Activated CD8-positive, alpha-beta memory T cell treated with anti-CD3 and anti-CD28 coated beads, Interleukin-2, amount 50 U/mL, for 24 hours (primary cell): ENCODE data around the gene TBC1D22A.
A peak's percentile ranks its signal among the peaks of the same experiment; 100 is the strongest.

Experiments used
- DNase-seq: peaks from one replicate; pipeline ENCODE4 v3.0.0-alpha.2; 2020; ENCODE audit errors: extremely low read depth

The TBC1D22A gene

DNA sequence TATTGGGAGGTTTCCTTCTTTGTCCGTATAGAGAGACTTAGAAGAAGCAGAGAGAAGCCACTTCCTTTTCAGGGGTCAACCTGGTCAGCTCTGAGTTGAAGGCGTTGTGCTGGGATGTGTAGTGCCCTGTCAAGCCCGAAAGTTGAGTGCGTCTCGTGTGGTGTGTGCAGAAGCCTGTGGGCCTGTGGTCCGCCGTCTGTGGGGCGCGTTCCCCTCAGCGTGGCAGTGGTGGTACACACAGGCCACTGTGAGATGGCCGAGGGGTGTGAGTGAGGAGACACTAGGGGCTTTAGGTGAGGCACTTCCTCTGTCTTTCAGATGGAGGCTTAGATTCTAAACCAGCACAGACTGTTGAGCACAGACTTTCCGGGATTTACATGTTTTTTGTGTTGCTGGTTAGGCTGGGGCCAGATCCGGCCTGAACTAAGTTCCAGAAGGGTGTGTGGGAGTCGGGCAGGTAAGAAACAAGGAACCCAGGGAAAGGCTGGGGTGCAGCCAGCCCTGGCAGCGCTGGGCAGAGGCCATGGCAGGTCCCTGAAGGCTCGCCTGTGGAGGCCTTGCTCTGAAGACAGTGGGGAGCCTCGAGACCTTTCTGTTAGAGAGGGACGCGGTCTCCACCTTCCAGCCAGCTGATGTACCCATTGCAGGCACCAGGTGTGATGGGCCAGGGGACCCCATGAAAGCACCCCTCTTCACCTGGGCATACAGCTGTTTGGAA lies 194.2 kb downstream of the TBC1D22A start:
- no peak for DNase-seq

DNA sequence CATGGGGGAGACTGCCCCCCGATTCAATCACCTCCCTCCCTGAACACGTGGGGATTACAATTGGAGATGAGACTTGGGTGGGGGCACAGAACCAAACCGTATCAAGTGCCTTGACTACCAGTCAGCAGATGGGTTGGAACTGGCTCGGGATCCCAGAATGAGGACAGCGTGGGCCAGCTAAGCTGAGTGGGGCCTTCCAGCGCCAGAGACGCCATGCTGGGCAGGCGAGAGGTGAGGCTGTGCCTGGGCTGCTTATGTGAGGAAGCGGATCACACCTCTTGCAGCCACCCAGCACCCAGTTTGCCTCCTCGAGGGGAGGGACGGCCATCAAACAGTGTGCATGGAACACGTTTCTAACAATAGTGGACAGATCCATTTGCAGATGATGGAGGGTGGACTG lies 195.1 kb downstream of the TBC1D22A start:
- DNase-seq, result no peak

DNA sequence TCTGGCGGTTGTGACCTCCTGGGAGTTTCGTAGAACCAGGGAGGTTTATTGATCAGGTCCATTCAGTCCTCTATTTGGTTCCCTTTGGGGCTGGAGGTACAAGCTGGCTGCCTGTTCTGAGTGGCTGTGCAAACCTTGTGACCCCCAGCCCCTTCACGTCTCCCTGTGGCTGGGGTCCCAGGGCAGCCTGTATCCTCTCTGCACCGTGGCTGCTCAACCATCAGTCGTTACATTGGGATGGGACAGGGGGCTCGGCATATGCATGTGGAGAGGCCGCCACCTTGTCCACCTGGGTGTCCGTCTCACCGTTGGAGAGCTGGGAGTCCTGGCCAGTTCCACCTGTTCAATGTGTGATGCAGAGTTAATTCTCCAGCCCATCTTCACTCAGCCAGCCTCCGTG lies 195.7 kb downstream of the TBC1D22A start:
- no peak for DNase-seq

DNA sequence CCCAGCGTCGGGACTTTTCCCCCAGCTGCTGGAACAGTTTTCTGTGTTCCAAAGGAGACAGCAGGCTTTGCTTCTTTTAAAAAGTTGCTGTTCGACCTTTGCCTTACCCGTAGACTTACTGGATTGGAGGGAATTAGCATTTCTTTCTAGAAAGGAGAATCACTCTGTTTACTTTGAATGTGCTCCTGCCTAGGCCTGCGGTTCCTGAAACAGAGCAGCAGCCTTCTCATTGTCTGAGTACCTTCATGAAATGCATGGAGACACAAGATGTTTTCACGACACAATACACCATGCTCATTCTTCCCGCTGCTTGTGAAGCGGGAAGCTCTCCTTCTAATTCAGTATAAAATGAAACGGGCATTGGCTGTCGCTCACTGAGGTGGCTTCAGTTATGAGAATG lies 196.2 kb downstream of the TBC1D22A start:
- DNase-seq, result no peak

DNA sequence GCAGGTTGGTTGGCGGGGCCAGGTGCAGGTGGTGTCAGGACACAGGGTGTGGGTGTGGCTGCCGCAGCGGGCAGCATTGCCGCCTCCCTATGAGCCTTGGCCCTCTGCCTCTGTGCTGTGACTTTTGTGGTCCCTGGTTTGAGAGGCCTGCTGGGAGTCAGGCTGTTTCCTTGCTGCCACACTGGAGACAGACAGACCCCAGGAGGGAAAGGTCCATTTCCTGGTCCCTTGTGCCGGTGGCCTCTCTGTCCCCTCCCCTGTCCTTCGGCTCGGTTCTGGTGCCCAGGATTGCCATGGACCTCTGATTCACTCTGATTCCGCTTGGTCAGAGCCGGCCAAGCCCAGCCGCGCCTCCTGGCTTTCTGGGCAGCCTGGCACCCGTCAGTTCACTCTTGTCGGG lies 196.9 kb downstream of the TBC1D22A start:
- DNase-seq, result no peak

DNA sequence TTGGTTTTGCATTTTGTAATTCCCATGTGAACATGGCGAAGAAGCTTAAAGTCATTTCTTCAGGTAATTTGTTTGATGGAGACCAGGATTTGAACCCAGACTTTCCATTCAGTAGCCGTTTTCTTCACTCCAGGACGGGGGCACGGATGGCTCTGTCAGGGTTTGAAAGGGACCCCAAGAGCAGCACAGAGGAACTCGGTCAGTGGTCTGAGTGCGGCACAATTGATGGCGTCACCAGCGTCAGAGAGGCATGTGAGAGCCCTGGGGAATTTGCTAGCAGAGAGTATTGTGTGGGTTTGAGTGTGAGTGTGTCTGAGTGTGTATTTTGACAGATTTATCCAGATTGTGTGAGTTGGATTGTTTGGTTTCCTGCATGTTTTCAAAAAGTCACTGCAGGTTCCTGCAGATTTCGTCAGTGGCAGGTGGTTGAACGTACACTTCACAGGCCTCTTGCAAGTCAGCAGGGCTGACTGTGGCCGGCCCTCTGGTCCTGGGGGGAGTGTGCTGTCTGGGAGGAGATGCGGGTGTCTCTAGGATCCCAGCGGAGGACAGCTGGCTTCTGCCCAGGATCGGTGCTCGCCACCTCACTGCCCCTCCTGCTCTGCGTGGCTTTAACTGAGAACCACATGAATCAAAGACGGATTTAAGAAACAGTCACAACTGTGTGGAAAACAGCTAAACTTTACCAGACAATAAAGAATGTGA lies 199.3 kb downstream of the TBC1D22A start:
- no peak for DNase-seq

DNA sequence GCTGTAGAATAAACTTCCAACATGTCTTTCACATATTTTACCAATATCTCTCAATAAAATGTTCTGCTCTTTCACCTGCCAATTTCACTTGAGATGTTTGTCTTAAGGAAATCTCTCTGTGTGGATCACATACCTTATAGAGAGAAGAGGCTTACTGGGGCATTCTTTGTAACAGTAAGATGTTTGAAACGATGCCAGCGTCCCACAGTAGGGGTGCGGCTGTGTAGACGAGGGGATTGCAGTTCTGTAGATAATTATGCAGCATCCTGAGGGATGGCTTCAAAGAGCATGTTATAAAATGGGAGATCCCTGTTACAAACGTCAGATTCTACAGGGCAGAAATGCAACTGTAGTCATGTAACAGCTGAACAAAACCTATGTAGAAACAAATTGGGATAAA lies 200.0 kb downstream of the TBC1D22A start:
- no peak for DNase-seq

DNA sequence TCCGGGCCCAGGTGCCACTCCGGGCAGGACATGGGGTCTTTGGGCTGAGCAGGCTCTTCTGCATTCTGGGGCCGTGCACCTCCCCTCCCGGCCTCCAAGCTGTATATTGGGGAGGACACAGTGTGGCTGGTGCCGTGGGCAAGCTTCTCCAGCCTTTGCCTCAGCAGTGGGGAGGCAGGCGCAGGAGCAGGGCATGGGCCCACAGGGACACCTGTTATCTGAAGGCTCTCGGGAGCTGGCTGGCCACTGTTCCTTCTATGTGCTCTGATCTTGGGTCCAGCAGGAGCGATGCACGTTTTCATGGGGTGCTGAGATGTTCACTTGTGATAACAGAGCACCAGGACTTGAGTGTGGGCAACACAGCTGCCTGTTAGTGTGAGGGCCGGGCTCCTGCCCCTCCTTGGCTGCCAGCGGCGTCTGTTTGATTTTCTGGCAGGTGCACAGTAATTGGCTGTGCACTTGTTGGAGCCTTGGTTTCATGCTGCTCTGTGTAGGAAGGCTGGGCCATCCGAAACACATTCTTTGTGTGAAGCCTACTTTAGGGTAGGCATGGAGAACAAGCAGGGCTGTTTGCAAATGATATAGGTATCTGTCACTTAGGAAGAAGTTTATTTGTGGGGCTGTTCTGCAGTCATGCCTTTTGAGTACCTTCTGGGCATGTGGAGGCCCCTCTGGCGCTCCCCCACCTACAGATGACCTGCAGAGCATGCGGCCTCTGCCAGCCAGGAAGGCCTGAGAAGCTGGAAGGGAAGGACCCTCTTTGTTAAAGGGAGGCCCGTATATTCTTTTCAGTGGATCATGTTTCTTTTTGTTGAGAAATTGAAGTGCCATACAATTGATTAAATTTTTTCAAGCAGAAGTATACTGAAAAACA lies 201.5 kb downstream of the TBC1D22A start:
- no peak for DNase-seq

DNA sequence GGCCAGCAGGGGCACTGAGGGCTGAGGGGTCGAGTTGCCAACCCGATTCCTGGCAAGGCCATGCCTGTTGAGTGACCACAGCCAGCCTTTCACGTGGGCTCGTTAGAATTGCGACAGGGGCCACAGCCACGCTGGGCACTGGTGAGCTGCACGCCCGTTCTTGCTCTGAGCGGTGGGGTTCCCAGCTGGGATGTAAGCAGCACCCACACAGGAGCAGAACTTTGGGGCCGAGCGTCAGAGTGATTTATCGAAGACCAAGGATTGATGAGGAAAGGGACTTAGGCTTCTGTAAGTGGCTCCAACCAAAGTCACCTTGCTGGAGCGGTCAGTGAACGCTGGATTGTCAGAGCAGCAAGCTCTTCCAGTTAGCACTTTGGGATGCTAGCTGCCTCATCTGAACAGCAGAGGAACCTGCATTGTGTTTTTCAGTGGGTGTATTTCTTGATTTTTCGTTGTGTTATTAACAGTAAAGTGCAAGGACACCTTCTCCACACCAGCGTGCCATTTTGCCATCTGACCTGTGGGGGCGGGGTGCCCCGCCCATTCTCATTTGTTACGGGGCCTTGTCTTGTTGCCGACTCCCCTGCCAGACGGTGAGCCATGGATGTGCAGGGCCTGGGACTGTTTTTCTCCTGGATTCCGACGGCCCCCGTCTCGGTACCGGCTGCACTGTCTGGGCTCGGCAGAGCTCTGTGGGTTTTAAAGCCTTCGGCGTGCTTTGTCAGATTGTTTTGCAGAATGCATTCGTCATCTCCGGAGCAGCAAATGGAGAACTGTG lies 202.5 kb downstream of the TBC1D22A start:
- no peak for DNase-seq

DNA sequence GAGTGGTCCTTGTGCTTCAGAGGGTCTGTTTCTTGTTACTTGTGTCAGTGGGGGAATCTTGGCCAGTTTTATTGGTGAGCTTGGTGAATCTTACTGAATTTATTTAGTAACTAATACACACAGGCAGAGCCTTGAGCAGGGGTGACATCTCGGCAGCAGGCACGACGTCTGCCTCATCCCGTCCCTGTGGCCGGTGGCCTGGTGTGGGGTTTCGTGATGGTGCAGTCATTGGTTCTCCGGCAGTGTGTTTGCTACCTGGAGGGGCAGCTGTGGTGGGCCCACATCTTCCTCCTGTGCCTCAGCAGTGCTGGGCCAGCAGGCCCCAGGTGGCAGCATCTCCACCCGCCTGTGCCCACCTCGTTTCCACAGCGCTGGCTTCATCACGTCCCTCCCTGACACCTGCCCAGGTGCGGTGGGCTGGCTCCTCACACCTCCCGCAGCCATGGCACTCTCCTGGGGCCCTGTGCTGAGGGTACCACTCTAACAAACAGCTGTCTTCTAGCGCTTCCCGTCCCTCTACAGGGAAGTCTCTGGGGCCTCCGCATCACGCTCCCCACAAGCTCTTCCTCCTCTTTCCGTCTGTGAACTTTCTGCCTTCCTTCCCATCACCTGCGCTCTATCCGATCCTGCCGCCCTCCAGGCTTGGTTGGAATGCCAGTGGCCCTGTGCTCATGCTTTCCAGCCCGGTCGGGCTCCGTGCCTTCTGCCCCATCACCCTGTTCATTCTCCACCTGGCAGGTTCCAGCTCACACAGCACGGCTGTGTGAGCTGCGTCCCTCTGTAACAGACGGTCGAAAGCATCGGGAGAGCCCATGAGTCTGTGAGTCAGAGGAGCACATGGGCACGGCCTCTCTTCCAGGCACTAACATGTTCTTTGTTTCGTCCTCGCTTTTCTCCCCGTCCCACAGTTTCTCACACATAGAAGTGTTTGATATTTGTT lies 203.4 kb downstream of the TBC1D22A start:
- DNase-seq, result no peak

DNA sequence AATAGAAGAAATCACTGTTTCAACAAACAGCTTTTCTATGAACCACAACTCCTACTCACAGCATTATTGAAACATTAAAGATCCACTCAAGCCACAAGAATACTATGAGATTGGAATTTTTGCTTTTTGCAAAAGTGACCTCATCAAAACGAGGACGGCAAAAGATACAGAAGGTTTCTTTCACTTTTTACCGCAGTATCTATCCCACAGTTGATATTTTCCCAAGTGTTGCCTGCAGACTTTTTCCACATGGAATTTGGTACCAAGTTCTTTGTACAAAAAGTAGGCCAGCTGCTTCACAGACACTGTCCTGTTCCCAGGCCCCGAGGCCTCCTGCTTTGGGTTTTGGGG lies 204.0 kb downstream of the TBC1D22A start:
- DNase-seq, result no peak

DNA sequence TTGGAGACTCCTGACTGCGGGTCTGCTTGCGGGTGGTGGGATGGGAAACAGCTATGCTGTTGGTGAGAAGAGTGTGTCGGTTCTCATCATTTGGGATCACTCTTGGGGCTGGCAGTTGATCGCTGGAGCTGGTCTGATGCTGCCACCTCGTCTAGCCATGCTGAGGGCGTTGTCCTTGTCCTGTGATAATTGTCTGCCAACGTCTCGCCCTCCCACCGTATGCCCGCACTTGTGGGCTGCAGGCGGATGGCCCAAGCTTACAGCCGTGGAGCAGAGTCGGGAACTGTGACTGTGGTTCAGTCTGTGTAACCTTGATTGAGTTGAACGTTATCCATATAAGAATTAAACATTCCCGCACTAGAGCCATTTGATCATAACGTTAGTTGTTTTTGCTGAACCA lies 204.4 kb downstream of the TBC1D22A start:
- DNase-seq, result no peak

DNA sequence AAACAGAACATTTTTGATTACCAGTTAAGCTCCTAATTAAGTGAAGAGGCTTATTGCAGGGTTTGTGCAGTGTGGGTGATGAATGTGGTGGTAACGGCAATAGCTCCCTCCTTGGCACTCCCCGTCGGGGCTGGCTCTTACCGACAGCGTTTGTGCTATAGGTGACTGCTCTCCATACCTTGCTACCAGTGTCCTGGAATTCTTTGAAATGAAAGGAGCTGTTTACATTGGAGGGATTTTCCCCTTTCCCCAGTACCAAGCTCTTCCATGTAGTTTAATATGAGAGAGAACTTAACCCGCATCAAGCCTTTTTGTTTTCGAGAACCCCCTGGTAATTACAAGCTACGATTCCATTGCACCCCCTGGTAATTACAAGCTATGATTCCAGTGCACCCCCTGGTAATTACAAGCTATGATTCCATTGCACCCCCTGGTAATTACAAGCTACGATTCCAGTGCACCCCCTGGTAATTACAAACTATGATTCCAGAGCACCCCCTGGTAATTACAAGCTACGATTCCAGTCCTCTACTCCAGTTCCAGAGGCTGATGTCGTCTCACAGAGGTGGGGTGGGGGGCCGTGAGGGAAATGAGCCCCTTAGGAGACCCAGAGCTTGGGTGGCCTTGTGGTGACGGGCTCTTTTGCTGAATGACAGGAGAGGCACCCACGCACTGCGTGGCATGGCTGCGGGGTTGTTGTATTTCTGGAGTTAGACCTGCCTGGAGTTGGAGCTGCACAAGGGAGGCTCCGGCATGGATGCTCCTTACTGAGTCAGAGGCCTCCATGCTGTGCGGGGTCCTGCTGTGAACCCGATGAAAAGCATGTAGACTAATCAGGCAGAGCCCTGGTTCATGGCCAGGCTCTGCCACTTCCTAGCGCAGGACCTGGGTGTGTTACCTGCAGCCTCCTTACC lies 205.3 kb downstream of the TBC1D22A start:
- DNase-seq, result no peak

DNA sequence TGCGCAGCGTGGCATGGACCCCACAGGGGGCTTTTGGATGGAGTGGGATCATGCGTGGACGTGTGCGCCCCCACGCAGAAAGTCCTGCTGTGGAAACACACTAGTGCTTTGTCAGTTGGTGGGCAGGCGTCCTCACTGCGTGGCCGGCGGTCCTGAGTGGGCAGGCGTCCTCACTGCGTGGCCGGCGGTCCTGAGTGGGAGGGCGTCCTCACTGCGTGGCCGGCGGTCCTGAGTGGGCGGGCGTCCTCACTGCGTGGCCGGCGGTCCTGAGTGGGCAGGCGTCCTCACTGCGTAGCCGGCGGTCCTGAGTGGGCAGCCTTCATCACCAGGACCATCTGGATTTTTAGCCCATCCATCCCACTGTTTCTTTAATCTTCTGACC lies 205.9 kb downstream of the TBC1D22A start:
- no peak for DNase-seq

DNA sequence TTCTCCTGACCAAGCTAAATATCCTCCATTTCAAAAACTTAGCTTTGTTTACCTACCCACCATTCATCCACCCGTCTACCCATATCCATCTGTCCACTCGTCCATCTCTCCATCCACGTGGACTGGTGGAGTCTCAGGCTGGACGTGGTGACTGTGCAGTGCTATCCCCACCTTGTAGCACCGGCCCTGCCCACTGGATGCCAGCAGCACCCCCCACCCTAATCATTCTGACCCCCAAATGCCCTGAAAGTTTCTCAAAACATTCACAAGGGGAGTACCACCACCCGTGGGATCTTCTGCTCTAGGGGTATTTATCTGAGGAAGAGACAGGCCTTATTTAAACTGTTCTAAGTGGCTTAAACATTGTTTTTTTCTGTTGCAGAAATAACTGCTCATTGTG lies 206.4 kb downstream of the TBC1D22A start:
- DNase-seq, result no peak

DNA sequence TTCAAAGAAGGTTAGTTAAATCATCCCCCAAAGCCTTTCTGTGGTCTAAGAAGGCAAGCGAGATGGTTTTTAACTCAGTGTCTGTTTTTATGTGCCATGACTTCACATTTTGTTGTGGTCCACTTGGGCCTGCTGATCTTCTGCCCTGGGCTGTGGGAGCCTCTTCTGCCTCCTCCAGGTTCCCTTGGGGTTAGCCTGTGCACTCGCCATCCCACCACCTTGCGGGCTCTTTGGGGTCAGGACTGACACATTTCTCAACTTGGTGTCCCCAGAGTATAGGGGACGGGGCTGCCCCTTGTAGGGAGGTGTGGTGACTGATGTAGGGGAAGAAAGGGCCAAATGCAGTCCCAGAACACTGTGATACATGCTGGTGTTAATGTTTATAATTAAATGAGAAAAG lies 207.0 kb downstream of the TBC1D22A start:
- peak; percentile 5 for DNase-seq

DNA sequence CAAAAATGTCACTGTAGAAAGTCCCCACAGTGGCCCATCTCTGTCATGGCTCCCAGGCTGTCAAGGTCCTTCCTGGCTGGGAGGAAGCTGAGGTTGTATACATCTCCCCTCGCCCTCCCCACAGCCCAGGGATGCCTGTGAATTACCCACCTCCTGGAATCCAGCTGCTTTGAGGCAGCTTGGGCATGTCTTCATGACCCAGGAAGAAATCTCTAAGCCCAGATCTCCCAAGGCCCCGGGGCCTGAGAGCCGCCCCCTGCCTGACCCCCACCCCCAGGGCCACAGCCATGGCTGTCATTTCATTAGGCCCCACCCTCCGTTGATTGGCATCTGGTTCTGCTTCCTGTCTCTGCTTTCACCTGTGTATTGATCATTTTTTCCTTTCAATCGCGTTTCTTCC lies 207.5 kb downstream of the TBC1D22A start:
- DNase-seq, result no peak

DNA sequence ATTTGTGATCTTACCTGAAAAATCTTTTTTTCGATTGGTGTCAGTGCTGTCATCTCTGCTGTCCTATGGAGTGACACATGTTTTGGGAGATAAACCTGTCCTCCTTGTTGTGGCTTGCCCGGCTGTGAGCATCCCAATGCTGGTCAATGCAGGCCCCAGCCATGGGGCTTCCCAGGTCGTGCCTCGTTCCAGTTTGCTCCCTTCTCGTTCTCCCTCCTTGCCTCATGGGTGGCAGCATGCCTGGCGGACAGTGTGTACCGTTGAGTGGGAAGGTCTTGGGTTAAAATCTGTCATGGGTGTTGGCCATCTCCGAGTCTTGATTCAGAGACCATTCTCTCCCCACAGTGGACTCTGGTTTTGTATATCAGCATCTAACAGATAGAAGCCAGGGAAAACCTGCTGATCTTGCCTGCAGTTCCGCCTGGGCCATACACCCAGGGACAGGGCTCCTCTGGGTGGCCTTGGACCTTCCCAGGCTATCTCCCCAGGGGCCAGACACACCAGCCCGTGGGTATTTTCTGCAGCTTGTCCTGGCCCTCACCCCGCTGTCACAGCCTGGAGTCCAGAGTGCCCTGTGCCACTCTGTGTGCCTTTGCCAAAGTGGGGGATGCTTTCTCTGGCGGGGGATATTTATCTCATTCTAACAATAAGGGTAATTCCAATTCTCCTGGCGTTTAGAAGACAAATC lies 208.1 kb downstream of the TBC1D22A start:
- DNase-seq, result no peak

DNA sequence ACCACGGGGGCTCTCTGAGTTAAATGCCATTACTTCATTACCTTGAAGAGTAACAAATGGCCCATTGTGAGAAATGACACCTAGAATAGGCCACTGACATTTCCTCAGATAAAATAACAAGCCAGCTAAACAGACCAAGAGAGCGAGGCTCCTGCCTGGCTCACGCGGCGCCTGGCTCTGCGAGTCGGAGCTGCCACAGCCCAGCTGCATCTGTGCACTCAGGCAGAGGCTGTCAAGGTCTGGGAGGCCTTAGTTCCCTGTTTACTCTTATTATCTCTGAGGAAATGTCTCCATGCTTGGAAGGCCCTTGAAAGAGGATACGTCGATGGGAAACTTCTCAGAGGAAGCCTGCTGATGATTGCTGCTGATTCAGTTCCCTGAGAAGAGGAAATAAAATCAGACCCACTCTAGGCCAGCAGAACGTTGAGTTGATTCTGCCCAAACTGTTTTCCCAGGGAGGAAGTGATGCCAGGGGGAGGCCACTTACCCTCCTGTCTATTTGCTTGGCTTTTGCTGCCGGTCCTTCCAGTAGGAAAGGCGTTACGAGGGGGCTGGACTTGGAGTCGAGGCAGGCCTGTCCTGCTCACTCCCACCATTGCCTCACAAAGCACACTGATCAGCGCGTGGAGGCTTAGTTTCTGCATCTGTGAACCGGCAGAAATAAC lies 208.8 kb downstream of the TBC1D22A start:
- no peak for DNase-seq
